D721Med (cell line): ENCODE data around the gene OR6F1.
"Not testable (repeated sequence)": the region's sequence is repeated elsewhere in the genome, so short reads cannot be mapped to it uniquely, and the experiment has no call there.

Source experiments
- DNase-seq: peaks from one replicate; pipeline ENCODE4 v3.0.0; 2011; ENCODE audit warnings: low spot score; ENCODE audit not compliant: insufficient read length
- FAIRE-seq: peaks from 2 replicates; lab custom pipeline; 2011; peaks lifted over from hg19 to GRCh38; lab: Jason Lieb, UNC
- TF ChIP-seq, protein P1 (sequence below): IDR thresholded peaks from 2 replicates; pipeline ENCODE4 v1.5.1; 2012; ENCODE audit warnings: mild to moderate bottlenecking, control low read depth; ENCODE audit not compliant: insufficient read depth; ENCODE audit errors: missing control alignments

OR6F1 gene

DNA sequence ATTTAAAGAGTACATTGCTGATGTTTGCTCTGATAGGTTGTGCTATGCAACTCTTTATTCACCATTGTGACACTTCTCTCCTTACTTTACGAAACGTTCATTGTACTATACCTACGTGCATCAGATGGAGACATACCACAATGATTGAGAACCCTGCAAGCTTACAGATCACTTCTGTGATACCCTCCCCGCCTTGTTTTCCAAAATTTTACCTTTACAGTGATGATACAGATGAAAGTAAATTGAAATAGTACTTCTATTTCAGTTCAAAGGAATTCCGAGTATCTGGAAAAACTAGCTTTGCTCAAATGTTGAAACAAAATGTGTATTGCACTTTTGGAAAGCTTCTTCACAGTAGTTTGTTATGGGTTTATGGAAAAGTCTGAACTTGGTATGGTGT, 25.3 kb upstream of the OR6F1 start:
- no peak for FAIRE-seq
- DNase-seq, result no peak
- TF ChIP-seq, protein P1, sequence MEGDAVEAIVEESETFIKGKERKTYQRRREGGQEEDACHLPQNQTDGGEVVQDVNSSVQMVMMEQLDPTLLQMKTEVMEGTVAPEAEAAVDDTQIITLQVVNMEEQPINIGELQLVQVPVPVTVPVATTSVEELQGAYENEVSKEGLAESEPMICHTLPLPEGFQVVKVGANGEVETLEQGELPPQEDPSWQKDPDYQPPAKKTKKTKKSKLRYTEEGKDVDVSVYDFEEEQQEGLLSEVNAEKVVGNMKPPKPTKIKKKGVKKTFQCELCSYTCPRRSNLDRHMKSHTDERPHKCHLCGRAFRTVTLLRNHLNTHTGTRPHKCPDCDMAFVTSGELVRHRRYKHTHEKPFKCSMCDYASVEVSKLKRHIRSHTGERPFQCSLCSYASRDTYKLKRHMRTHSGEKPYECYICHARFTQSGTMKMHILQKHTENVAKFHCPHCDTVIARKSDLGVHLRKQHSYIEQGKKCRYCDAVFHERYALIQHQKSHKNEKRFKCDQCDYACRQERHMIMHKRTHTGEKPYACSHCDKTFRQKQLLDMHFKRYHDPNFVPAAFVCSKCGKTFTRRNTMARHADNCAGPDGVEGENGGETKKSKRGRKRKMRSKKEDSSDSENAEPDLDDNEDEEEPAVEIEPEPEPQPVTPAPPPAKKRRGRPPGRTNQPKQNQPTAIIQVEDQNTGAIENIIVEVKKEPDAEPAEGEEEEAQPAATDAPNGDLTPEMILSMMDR, result no peak

DNA sequence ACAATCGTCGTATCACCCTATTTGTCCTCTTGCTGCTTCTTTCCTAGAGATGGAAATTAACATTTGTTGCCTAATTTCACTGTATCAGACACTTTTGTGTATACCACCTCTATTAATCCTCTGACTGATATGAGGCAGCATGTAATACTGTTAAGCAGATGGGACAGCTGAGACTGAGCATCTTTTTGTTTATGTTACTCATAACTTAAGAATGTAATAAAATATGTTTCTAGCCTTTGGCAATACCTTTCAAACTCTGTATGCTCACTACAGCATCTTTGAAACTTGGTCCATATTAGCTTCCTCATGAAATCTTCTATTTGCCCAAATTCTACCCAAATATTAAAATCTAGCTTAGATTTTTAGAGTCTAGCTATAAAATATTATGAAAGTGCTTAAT, 24.3 kb upstream of the OR6F1 start:
- TF ChIP-seq, protein P1, result no peak
- DNase-seq (no peak), FAIRE-seq (no peak)

DNA sequence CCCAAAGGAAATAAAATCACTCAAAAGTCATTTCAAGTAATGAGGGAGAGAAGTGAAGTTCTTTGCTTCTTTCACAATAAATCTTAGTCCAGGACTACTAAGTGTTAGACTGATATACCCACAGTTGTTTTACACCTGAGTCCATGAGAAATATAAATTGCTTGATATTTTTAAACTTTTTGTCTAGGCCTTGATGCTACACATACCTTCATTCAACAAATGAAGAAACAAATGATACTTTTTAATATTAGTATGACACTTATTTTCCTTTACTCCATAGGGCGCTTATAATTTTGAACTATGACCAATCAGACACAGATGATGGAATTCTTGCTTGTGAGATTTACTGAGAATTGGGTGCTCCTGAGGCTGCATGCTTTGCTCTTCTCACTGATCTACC, 21.9 kb upstream of the OR6F1 start, which contains the start of gene OR14K1:
TSS of gene OR14K1 (plus strand) at position 301 of the 400 bp plus-strand sequence. CDS start at position 301, 0 bp downstream.
- FAIRE-seq, result no peak
- no peak for DNase-seq
- TF ChIP-seq, protein P1, result no peak

DNA sequence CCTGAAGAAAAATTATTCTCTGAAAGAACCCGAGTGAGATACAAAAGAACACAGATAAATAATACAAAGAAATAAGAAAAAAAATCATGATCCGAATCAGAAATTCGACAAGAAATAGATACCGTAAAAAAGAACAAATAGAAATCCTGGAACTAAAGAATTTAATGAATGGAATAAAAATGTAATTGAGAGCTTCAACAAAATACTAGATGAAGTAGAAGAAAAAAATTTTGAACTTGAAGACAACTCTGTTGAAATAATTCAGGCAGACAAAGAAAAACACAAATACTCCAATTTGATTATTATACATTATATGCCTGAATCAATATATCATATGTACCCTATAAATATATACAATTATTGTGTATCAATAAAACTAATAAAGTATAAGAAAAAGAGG, 4.8 kb upstream of the OR6F1 start:
- DNase-seq (no peak), FAIRE-seq (peak; percentile 35)
- TF ChIP-seq, protein P1, result no peak

DNA sequence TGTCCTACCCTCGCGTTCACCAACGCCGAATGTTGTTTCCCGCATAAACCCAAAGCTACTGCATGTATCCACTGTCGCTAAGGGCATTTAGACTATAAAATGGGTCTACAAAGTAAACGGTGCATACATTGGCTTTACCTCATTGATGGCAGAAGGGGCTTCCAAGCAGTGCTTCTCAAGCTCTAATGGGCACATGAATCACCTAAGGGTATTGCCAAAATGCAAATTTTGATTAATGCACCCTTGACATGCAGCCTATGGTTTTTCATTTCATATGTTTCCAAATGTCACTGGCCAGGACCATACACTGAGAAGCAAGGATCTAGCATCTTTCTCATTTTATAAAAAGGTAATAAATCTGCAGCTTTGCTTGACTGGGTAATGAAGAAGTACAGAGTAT, 2.7 kb downstream of the OR6F1 start:
- FAIRE-seq (no peak), DNase-seq (no peak)
- TF ChIP-seq, protein P1, result no peak

DNA sequence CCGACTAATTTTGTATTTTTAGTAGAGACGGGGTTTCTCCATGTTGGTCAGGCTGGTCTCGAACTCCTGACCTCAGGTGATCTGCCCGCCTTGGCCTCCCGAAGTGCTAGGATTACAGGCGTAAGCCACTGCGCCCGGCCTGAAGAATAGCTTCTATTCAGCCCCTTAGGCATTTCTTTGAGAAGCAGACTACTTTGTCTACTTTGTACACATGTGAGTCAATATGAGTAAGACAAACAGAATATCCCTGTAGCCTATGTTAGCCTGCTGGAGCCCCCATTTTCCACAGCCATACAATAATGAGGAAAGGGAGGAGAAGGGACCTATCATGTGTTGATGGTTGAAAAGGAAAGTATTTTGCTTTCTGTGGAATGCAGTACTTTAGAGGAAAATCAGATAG, 5.8 kb downstream of the OR6F1 start:
- not testable (repeated sequence) for FAIRE-seq, DNase-seq

DNA sequence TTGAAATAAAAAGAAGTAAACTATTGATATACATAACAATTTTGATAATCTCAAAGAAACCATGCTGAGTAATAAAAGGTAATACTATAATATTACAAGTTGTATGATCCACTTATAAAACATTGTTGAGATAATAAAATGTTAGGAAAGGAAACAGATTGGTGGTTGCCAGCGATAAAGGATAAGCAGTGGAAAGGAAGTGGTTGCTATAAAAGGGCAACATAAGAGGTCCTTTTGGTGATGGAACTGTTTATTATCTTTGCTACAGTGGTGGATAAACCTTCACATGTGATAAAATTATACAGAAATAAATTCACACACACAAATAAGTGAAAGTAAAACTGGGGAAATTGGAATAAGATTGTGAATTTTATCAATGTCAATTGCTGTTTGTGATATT, 15.1 kb downstream of the OR6F1 start:
- TF ChIP-seq, protein P1, result no peak
- no peak for FAIRE-seq
- DNase-seq, result no peak
